ENCODE results near the gene LRAT. TPM values are rescaled to one million over a fixed set of nuclear protein-coding genes. Genes with fewer than 3 reads are reported as not detected.

LRAT gene
- total and polyA plus RNA-seq, 12 donors, result 0.03 to 0.18 (median 0.13) TPM; not detected in 3

GRCh38 chr4:154714339-154715040, 29.3 kb upstream of the LRAT start:
- Histone ChIP-seq H3K27me3 (no peaks in the 10 kb centered on the region), H3K9me3 (replicated peaks in 1 of 3) (no peaks in the 10 kb centered on the region), H3K4me3 (no peak overlapping the region), H3K27ac (no peak overlapping the region), H3K4me1 (replicated peaks in 1 of 2) (no peaks in the 10 kb centered on the region), H3K36me3 (replicated peaks in 1 of 2) (no peaks in the 10 kb centered on the region)
- DNase-seq, result no peak
- TF ChIP-seq POLR2A (IDR thresholded peaks at IDR 0.05) (no peak), CTCF (IDR thresholded peaks at IDR 0.05) (no peak)
- intact Hi-C loops (cut with DNase I), result no loop called here
- WGBS, 4 donors, result 37 to 47% (median 42%) methylated on average over 4 of the region's 4 CpGs

- WGBS, 4 donors, result 72 to 82% (median 78%) methylated on average over 4 of the region's 4 CpGs
- Histone ChIP-seq H3K36me3 (replicated peaks in 1 of 2) (no peaks in the 10 kb centered on the region), H3K9me3 (replicated peaks in 1 of 3) (no peaks in the 10 kb centered on the region), H3K27me3 (no peaks in the 10 kb centered on the region), H3K4me3 (no peak overlapping the region), H3K27ac (no peak overlapping the region), H3K4me1 (replicated peaks in 1 of 2) (no peaks in the 10 kb centered on the region)
- TF ChIP-seq CTCF (IDR thresholded peaks at IDR 0.05), result no peak
- TF ChIP-seq POLR2A (IDR thresholded peaks at IDR 0.05), result no peak
- DNase-seq, result no peak
- intact Hi-C loops (cut with DNase I), result no loop called here
These were observed 24.7 kb upstream of the LRAT start for GRCh38 chr4:154719087-154719486.

GRCh38 chr4:154720123-154720522, 23.7 kb upstream of the LRAT start:
- WGBS, 4 donors, result 59 to 84% (median 69%) methylated on average over 2 of the region's 2 CpGs
- no peaks in the 10 kb centered on the region for H3K27me3 ChIP-seq
- no peaks in the 10 kb centered on the region for H3K9me3 ChIP-seq (replicated peaks in 1 of 3)
- DNase-seq, result no peak
- H3K36me3 ChIP-seq (replicated peaks in 1 of 2), result no peaks in the 10 kb centered on the region
- no peak for TF ChIP-seq POLR2A (IDR thresholded peaks at IDR 0.05)
- TF ChIP-seq CTCF (IDR thresholded peaks at IDR 0.05), result no peak
- H3K27ac ChIP-seq, result no peak overlapping the region
- H3K4me1 ChIP-seq (replicated peaks in 1 of 2), result no peaks in the 10 kb centered on the region
- intact Hi-C loops (cut with DNase I), result no loop called here
- no peak overlapping the region for H3K4me3 ChIP-seq

GRCh38 chr4:154720618-154721267, 23.1 kb upstream of the LRAT start:
- Histone ChIP-seq H3K4me1 (replicated peaks in 1 of 2) (no peaks in the 10 kb centered on the region), H3K27ac (no peak overlapping the region), H3K36me3 (replicated peaks in 1 of 2) (no peaks in the 10 kb centered on the region), H3K9me3 (replicated peaks in 1 of 3) (no peaks in the 10 kb centered on the region), H3K4me3 (no peak overlapping the region), H3K27me3 (no peaks in the 10 kb centered on the region)
- DNase-seq, result no peak
- no peak for TF ChIP-seq CTCF (IDR thresholded peaks at IDR 0.05)
- TF ChIP-seq POLR2A (IDR thresholded peaks at IDR 0.05), result no peak
- intact Hi-C loops (cut with DNase I), result no loop called here
- WGBS, 4 donors, result 77 to 85% (median 82%) methylated on average over 3 of the region's 3 CpGs
